Neural progenitor cell (in vitro differentiated cells): Measurements from ENCODE around the gene NKTR.

ENCODE experiments used
- EZH2 ChIP-seq: fragments of 200-600 bp; sonication (generic); IDR thresholded peaks from 2 replicates; pipeline ENCODE4 v1.6.1; 2017; ENCODE audit warnings: antibody characterized with exemption, mild to moderate bottlenecking, moderate library complexity
- TF ChIP-seq, protein P1 (sequence below): fragments of 200-600 bp; sonication (generic); IDR thresholded peaks from 2 replicates; pipeline ENCODE4 v1.5.1; 2017; ENCODE audit warnings: antibody characterized with exemption, mild to moderate bottlenecking

GRCh38 chr3:42656680-42657610 is 56.5 kb downstream of the NKTR start:
- TF ChIP-seq, protein P1, sequence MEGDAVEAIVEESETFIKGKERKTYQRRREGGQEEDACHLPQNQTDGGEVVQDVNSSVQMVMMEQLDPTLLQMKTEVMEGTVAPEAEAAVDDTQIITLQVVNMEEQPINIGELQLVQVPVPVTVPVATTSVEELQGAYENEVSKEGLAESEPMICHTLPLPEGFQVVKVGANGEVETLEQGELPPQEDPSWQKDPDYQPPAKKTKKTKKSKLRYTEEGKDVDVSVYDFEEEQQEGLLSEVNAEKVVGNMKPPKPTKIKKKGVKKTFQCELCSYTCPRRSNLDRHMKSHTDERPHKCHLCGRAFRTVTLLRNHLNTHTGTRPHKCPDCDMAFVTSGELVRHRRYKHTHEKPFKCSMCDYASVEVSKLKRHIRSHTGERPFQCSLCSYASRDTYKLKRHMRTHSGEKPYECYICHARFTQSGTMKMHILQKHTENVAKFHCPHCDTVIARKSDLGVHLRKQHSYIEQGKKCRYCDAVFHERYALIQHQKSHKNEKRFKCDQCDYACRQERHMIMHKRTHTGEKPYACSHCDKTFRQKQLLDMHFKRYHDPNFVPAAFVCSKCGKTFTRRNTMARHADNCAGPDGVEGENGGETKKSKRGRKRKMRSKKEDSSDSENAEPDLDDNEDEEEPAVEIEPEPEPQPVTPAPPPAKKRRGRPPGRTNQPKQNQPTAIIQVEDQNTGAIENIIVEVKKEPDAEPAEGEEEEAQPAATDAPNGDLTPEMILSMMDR: no peak
- TF ChIP-seq EZH2: no peak
